ENCODE data around the gene CD4.

Gene CD4

DNA sequence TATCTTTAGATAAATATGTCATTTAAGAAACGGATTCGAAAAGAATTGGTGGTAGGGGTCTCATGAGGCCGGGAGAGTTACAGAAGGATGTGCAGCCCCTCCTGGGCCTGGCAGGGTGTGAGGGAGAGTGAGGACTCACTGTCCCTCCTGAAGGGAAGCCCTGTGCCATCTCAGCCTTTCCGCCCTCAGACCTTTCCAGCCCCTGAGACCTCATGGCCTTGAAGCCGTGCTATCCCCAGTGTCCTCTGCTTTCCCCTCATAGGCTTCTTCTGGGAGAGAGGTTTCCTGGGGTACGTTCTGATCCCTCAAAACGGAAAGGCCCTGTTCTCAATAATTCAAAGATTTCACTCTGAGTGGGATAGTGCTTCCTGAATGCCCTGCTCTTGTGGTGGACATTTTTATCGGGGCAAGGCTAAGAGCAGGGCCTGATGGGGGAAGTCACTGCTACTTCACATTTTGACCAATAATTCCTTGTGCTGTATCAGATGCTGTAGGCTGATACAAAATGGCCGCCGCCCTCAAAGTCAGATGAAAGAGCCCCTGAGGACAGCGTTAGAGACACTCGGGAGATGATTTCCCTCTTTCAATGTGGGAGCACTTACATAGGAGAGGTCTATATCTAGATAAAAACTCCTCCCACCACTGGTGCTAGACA lies 1.3 kb downstream of the CD4 start (continued):
- TF ChIP-seq, protein P1, sequence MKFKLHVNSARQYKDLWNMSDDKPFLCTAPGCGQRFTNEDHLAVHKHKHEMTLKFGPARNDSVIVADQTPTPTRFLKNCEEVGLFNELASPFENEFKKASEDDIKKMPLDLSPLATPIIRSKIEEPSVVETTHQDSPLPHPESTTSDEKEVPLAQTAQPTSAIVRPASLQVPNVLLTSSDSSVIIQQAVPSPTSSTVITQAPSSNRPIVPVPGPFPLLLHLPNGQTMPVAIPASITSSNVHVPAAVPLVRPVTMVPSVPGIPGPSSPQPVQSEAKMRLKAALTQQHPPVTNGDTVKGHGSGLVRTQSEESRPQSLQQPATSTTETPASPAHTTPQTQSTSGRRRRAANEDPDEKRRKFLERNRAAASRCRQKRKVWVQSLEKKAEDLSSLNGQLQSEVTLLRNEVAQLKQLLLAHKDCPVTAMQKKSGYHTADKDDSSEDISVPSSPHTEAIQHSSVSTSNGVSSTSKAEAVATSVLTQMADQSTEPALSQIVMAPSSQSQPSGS (tag by site-specific recombination; IDR thresholded peaks at IDR 0.05; ENCODE audit: low read depth) = no peak
- no peak for TF ChIP-seq ZNF521 (tag by site-specific recombination; IDR thresholded peaks at IDR 0.05)
- TF ChIP-seq KLF1 (tag by site-specific recombination; IDR thresholded peaks at IDR 0.05) = no peak
- TF ChIP-seq, protein P2, sequence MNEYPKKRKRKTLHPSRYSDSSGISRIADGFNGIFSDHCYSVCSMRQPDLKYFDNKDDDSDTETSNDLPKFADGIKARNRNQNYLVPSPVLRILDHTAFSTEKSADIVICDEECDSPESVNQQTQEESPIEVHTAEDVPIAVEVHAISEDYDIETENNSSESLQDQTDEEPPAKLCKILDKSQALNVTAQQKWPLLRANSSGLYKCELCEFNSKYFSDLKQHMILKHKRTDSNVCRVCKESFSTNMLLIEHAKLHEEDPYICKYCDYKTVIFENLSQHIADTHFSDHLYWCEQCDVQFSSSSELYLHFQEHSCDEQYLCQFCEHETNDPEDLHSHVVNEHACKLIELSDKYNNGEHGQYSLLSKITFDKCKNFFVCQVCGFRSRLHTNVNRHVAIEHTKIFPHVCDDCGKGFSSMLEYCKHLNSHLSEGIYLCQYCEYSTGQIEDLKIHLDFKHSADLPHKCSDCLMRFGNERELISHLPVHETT (tag by site-specific recombination; IDR thresholded peaks at IDR 0.05) = no peak
- TF ChIP-seq ZNF274 (IDR thresholded peaks at IDR 0.05; ENCODE audit: low read length) = no peak
- no peak for TF ChIP-seq ZNF274 (tag by site-specific recombination; IDR thresholded peaks at IDR 0.05; ENCODE audit: borderline replicate concordance)
- no peak for TF ChIP-seq ZNF16 (tag by site-specific recombination; IDR thresholded peaks at IDR 0.05; ENCODE audit: low read depth)

DNA sequence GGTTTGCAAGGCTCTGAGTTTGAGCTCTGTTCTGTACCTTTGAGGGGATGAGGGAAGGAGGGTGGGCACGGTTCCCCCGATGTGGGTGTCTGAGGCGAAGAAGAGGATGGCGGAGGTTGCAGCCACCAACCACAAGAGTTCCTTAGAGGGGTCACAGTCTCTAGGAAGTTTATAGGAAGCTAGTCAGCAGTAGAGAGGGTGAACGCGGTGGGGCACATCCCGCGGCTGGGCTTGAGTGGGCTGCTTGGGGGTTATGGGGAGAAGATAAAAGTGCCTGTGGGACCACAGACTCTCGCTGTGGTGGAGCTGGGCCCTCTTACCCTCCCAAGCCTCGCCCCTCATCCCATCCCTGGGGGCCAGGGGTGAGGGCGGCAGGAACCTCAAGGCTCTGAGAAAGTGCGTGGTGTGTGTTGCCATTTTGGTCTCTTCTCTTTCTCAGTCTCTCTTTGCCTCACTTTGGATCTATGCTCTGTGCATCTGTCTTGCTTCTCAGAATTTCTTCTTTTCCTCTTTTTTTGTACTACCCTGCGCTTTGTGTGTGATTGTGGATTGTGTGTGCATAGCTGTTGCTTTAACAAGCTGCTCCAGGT lies 2.7 kb downstream of the CD4 start:
- H3K9me3 ChIP-seq (ENCODE audit: control insufficient read depth, insufficient read depth, low read depth, low read length) = no peaks in the 10 kb centered on the region
- CTCF ChIA-PET = interaction anchor here (0.9 to 1.5 kb wide), 4 partner anchors 13 to 38 kb away, joined by 3 to 10 read pairs (median 6); partner anchors contain the start of gene PTMS
- TF ChIP-seq ZBTB20 (tag by site-specific recombination; IDR thresholded peaks at IDR 0.05) = no peak
- TF ChIP-seq, protein P1 (tag by site-specific recombination; IDR thresholded peaks at IDR 0.05; ENCODE audit: low read depth) = no peak
- no peak for TF ChIP-seq PRDM1 (tag by site-specific recombination; IDR thresholded peaks at IDR 0.05)
- TF ChIP-seq ZBTB7A (tag by site-specific recombination; IDR thresholded peaks at IDR 0.05; ENCODE audit: low read depth) = no peak
- no peak for TF ChIP-seq ZNF394 (tag by site-specific recombination; IDR thresholded peaks at IDR 0.05; ENCODE audit: borderline replicate concordance)
- no peak for TF ChIP-seq ZNF768 (tag by site-specific recombination; IDR thresholded peaks at IDR 0.05)
- TF ChIP-seq, protein P3, sequence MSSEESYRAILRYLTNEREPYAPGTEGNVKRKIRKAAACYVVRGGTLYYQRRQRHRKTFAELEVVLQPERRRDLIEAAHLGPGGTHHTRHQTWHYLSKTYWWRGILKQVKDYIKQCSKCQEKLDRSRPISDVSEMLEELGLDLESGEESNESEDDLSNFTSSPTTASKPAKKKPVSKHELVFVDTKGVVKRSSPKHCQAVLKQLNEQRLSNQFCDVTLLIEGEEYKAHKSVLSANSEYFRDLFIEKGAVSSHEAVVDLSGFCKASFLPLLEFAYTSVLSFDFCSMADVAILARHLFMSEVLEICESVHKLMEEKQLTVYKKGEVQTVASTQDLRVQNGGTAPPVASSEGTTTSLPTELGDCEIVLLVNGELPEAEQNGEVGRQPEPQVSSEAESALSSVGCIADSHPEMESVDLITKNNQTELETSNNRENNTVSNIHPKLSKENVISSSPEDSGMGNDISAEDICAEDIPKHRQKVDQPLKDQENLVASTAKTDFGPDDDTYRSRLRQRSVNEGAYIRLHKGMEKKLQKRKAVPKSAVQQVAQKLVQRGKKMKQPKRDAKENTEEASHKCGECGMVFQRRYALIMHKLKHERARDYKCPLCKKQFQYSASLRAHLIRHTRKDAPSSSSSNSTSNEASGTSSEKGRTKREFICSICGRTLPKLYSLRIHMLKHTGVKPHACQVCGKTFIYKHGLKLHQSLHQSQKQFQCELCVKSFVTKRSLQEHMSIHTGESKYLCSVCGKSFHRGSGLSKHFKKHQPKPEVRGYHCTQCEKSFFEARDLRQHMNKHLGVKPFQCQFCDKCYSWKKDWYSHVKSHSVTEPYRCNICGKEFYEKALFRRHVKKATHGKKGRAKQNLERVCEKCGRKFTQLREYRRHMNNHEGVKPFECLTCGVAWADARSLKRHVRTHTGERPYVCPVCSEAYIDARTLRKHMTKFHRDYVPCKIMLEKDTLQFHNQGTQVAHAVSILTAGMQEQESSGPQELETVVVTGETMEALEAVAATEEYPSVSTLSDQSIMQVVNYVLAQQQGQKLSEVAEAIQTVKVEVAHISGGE (tag by site-specific recombination; conservative IDR thresholded peaks at IDR 0.05; ENCODE audit: low read depth) = no peak
- no peak for TF ChIP-seq SALL2 (tag by site-specific recombination; IDR thresholded peaks at IDR 0.05; ENCODE audit: borderline replicate concordance)
- POLR2A ChIA-PET = no interaction called here
- no peaks in the 10 kb centered on the region for H3K36me3 ChIP-seq (ENCODE audit: control insufficient read depth in 2 of 2, insufficient read depth in 1 of 2, low read length in 2 of 2)
- no peak overlapping the region for H3K27ac ChIP-seq (ENCODE audit: extremely low read depth, low read depth, low read length)
- H3K4me1 ChIP-seq (ENCODE audit: control insufficient read depth, insufficient read depth, low read length) = no peaks in the 10 kb centered on the region
- H3K4me3 ChIP-seq (ENCODE audit: low read depth, low read length) = no peak overlapping the region
